Stimulated activated CD4-positive, alpha-beta T cell treated with anti-CD3 and anti-CD28 coated beads, Interleukin-2, amount 100 ng/mL, for 48 hours (primary cell): Measurements from ENCODE around the gene ODF2.
"Not testable (repeated sequence)": the region's sequence is repeated elsewhere in the genome, so short reads cannot be mapped to it uniquely, and the experiment has no call there.

Source experiments
- DNase-seq, 2 donors: peaks; one replicate each; pipeline ENCODE4 v3.0.0-alpha.2; 2020

ODF2 gene

GRCh38 chr9:128424268-128424780, 31.5 kb upstream of the ODF2 start:
- DNase-seq = no peak

DNA sequence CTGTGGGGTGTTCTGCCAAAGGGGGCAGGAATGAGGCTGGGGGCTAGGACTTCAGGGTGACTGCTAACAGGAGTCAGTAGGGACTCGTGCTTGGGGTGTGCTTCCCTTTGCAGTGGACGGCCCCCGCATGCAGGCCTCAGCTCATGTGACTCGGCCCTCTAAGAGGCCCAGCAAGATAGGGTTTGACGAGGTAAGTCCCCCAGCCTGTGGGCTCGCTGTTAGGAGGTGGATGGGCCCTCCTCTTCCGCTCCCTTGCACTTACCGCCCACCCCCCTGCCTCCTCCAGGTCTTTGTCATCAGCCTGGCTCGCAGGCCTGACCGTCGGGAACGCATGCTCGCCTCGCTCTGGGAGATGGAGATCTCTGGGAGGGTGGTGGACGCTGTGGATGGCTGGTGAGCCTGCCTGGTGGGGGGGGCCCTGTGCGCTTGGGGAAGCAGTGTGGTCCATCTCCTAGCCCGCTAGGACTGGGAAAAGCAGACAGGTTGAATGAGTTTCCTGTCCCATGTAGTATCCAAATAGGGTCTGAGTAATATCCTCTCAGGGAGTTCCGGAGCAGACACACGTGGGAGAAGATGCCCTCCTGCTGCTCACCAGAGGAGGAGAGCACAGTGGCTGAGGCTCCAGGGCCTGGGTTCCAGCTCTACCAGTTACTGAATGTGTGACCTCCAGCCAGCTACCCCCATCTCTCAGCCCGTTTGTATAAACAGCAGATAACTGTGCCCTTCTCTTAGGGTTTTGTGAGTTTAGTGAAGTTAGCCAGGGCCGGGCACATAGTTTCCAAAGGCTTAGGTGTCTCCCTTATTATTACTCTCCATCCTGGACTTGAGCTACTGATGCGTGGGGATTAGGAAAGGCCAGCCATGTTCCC, 26.9 kb upstream of the ODF2 start:
- no peak for DNase-seq

DNA sequence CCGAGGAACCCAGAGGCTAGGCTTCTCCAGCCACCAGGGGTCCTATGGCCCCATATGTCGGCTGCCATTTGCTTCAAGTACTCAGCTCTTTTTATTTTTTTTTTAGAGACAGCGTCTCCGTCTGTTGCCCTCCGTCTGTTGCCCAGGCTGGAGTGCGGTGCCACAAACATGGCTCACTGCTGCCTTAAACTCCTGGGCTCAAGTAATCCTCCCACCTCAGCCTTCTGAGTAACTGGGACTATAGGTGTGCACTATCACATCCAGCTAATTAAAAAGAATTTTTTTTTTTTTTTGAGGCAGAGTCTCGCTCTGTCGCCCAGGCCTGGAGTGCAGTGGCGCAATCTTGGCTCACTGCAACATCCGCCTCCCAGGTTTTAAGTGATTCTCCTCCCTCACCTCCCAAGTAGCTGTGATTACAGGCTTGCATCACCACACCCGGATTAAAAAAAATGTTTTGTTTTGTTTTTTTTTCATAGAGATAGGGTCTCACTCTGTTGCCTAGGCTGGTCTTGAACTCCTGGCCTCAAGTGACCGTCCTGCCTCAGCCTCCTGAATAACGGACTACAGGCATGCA, 26.2 kb upstream of the ODF2 start:
- DNase-seq = no peak

- DNase-seq = no peak
Measured at GRCh38 chr9:128431207-128431606, 24.6 kb upstream of the ODF2 start.

DNA sequence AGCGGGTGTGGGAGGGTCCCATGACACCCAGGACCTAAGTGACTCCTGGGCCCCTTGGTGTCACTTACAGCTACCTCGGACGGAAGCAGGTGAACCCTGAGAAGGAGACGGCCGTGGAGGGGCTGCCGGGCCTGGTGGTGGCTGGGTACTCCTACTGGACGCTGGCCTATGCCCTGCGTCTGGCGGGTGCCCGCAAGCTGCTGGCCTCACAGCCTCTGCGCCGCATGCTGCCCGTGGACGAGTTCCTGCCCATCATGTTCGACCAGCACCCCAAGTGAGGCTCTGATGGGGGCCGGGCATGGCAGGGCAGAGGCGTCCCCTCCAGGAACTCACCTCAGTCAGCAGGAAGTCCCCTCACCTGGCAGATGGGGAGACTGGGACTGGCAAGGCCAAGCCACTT, 21.5 kb upstream of the ODF2 start:
- DNase-seq = no peak

DNA sequence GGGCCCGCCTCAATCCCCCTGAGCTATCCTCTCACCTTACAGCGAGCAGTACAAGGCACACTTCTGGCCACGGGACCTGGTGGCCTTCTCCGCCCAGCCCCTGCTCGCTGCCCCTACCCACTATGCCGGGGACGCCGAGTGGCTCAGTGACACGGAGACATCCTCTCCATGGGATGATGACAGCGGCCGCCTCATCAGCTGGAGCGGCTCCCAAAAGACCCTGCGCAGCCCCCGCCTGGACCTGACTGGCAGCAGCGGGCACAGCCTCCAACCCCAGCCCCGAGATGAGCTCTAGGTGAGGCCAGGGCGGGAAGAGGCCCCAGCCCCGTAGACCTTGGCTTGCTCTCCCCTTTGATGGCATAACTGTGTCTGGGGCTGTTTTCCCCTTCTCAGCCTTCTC, 20.2 kb upstream of the ODF2 start:
- no peak for DNase-seq

DNA sequence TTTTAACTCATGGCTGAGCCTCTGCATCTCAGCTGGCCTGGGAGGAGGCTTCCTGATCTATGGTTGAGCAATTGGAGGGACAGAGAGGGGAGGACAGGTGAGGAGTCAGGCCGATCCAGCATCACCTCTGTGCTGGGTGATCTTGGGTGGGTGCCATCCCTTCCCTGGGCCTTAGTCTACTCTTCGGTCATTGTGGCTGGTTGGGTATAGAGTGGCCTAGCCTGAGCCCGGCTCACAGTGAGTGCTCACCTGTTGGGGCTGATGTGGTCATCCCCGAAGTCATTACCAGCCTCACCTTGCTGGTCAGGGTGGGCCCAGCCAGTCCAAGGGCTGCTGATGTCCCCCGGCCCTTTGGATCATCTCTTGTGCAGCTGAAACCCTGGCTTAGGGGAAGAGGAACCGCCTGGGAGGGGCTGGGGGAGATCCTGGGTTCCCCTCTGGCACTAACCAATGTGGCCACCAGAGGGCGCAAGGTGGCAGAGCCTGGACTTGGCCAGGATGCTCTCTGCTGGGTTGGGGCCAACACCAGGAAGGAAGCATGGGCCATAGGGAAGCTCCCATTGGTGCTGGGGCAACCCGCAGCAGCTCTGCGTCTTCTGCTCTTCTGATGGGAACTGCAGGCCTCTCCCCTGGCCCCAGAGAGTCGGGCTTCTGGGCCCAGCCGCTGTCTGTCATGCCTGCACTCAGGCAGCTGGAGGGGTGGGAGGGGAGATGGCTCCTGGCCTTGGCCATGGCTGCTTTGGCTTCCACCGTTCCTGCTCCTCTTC, 17.3 kb upstream of the ODF2 start:
- peak; percentile 89 to 90 for DNase-seq

DNA sequence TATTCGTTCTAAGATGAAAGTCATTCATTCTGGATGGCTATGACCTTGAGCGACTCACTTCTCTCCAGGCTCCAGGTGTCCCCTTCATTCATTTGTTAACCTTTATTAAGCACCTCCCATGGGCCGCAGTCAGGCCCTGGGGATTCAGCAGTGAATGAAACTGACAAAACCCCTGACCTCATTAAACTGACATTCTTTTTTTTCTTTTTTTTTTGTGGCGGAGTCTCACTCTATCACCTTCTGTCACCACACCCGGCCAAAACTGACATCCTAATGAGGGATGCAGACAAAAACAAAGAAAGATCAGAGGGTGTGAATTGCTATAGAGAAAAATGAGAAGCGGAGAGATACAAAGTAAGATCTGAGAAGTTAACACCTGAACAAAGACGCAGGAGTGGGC, 16.5 kb upstream of the ODF2 start:
- DNase-seq = no peak

- no peak for DNase-seq
Measured at GRCh38 chr9:128442150-128442549, 13.7 kb upstream of the ODF2 start.

GRCh38 chr9:128446505-128446904, 9.3 kb upstream of the ODF2 start:
- DNase-seq = not testable (repeated sequence)

DNA sequence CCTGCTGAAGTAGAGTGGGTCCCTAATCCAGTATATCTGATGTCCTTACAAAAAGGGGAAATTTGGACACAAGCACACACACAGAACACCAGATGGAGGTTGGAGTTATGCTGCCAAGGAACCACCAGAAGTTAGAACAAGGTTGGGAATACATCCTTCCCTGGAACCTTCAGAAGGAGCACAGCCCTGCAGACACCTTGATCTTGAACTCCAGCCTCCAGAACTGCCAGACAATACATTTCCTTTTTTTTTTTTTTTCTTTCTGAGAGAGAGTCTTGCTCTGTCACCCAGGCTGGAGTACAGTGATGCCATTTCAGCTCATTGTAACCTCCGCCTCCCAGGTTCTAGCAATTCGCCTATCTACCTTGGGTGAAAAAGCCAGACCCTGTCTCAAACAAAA, 7.1 kb upstream of the ODF2 start:
- DNase-seq = no peak

DNA sequence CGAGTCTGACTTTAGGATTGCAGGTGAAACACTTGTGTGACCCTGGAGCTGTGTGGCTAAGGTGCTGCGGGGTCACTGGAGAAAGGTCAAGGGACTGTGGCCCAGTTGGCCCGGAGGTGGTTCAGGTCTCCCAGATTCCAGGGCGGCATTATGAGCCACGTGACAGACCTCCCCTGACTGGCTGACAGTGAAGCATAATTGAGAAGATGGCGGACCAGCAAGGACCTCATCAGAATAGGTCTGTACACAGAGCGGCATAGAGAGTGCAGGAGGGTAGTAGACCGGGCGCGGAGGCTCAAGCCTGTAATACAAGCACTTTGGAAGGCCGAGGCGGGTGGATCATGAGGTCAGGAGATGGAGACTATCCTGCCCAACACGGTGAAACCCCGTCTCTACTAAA, 815 bp upstream of the ODF2 start:
- DNase-seq = no peak

DNA sequence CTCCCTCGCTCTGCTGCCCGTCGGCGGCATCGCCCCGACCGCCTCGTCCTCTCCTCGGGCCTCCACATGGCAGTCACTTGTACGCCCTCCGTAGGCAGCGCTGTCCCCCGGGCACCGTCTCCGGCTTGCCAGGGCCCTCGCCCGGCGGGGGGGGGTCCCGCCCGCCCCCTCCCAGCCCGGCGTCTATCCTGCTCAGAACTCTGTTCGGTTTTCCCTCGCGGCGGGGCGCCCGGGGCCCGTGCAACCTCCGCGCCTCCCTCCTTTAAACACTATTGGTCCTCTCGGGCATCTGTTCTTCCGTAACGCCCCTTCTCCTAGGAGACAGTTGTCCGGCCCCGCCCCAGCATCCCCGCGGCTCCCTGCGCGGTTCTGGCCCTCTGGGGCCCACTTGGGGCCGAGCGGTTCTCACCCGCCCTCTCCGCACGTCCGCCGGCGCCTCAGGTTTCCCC, 831 bp downstream of the ODF2 start:
- peak; percentile 57 to 64 for DNase-seq

GRCh38 chr9:128457207-128457606, 1.4 kb downstream of the ODF2 start:
- no peak for DNase-seq

DNA sequence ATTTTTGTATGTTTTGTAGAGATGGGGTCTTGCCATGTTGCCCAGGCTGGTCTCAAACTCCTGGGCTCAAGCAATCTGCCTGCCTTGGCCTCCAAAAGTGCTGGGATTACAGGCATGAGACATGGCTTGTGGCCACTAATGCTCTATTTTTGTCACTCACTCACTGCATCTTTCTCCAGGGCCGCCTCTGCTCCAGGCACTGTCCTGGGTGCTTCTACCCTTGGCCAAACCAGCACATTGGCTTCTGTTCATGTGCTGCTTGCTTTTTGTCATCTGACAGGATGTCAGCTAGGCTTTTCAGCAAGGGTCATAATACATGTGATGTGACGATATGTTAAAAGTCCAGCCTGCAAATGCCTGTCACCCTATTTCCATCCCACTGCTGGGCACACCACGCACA, 3.2 kb downstream of the ODF2 start:
- DNase-seq = no peak

DNA sequence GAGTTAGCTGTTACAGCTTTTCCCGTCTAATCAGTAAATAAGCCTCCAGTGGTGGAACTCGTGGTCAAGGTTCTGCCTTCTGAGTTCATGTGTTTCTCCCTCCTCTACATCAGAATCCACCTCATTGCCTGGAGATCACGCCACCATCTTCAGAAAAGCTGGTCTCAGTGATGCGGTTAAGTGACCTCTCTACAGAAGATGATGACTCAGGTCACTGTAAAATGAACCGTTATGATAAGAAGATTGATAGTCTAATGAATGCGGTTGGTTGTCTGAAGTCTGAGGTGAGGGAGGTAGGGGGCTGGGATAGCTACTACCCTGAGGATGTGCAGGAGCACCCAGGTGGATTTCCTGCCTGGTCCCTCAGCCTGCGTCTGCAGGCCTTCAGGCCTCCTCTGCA, 13.3 kb downstream of the ODF2 start:
- no peak for DNase-seq

- no peak for DNase-seq
Measured at GRCh38 chr9:128470560-128470959, 14.8 kb downstream of the ODF2 start.

DNA sequence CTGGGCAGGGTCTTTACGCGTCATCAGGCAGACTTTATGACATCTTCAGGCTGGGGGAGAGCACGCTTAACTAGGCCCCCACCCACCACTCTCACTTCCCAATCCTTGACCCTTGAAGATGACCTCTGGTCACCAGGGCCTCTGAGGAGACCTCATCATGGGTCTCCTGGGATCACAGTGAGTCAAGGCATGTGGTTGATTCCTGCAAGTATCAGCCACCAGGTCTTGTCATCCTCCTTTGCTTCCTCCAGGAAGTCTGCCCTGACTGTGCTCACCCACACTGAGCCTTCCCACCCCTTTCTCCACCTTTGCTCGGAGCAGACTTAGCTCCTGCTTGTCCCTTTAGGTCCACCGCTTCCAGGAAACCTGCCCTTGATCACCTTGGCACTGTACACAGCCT, 17.3 kb downstream of the ODF2 start:
- DNase-seq = no peak

DNA sequence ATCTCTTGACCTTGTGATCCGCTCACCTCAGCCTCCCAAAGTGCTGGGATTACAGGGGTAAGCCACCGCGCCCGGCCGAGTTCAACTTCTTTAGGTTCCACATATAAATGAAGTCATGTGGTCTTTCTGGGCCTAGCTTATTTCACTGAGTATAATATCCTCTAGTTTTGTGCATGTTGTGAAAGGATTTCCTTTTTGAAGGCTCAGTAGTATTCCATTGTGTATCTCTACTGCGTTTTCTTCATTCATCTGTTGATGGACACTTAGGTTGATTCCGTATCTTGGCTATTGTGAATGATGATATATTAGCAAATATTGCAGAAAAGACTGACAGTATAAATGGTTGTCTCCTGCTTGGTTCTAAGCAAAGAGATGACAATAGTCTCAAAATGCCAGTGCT, 20.1 kb downstream of the ODF2 start:
- DNase-seq = no peak

DNA sequence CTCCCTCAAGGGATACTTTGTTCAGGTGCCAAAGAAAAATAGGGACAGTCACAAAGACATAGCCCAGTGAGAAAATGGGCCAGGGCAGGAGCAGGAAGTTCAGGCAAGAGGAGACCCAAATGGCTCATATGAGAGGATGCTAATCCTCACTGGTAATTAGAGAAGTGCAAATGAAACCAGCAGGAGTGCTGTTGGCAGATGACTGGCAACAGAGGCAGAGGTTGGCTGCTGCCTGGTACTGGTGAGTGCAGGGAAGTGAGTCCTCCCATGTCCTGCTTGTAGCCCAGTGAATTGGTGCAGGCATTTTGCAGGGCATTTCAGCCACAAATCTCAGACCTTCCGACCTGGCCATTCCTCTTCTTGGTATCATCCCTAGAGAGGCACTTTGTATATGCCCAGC, 23.5 kb downstream of the ODF2 start:
- DNase-seq = no peak

DNA sequence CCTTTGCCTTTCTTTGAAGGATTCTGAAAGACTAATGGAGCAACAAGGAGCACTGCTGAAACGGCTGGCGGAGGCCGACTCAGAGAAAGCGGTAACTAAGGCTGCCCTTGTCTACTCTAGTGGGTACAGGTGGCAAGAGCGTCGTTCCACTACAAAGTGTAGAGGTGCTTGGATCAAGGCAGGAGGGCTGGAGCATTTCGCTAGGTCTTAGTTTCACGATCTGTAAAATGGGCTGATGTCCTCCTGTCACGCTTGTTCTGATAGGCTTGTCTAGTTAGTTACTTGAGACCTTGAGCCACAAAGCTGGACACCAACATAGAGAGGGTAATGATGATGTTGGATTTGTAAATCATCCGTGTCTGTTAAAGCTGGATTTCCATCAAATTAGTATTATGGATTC, 25.8 kb downstream of the ODF2 start:
- no peak for DNase-seq

GRCh38 chr9:128482186-128482585, 26.4 kb downstream of the ODF2 start:
- DNase-seq = no peak

- no peak for DNase-seq
Measured at GRCh38 chr9:128484686-128485413, 29.0 kb downstream of the ODF2 start.
